ENCODE data around the gene LLGL2.

DNA sequence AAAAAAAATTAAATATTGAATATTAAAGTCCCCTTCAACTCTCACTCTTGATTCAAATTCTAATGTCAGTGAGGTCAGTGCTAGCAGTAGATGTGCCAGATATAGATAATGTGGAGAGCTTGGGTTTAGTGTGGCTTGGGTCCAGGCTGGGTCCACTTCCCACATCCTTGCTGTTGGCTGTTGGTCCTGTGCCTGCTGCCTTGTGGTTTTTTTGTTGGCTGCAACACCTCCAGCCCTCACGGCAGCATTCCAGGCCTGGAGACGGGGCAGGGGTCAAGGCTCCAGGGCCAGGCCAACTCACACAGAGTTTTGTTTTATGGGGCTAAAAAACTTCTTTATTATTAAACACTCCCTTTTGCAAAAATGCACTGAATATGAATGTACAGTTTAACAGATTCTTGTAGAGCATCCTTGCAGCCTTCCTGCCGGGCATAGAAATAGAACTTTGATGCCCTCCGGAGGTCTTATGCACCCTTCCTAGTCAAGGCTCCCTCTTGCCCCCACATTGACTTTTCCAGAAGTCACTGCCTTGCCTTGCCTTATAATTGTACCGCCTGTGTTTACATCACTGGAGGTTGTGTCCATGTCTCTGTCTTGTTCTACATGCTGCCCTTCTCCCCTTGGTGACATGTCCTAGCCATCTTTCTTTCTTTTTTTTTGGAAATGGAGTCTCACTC is 36.6 kb downstream of the LLGL2 start:
- TF ChIP-seq, protein P1, sequence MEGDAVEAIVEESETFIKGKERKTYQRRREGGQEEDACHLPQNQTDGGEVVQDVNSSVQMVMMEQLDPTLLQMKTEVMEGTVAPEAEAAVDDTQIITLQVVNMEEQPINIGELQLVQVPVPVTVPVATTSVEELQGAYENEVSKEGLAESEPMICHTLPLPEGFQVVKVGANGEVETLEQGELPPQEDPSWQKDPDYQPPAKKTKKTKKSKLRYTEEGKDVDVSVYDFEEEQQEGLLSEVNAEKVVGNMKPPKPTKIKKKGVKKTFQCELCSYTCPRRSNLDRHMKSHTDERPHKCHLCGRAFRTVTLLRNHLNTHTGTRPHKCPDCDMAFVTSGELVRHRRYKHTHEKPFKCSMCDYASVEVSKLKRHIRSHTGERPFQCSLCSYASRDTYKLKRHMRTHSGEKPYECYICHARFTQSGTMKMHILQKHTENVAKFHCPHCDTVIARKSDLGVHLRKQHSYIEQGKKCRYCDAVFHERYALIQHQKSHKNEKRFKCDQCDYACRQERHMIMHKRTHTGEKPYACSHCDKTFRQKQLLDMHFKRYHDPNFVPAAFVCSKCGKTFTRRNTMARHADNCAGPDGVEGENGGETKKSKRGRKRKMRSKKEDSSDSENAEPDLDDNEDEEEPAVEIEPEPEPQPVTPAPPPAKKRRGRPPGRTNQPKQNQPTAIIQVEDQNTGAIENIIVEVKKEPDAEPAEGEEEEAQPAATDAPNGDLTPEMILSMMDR (IDR thresholded peaks at IDR 0.05), result no peak
- TF ChIP-seq POLR2A (IDR thresholded peaks at IDR 0.05), result no peak
